Transverse colon (tissue), 4 donors: ENCODE measurements around the gene HSFY2.
"Not testable (repeated sequence)": the region's sequence is repeated elsewhere in the genome, so short reads cannot be mapped to it uniquely, and the experiment has no call there.

Experiments used
- POLR2A ChIP-seq: fragments of 450-650 bp; IDR thresholded peaks from one replicate; pipeline ENCODE4 v1.6.1; 2016; ENCODE audit warnings: antibody characterized with exemption, mild to moderate bottlenecking, moderate library complexity
- POLR2AphosphoS5 ChIP-seq, 3 donors: sonication (generic); formaldehyde crosslinking; IDR thresholded peaks; one replicate each; pipeline ENCODE4 v1.6.1; 2016; ENCODE audit warnings: antibody characterized with exemption in 3 of 3
- TF ChIP-seq, protein P1 (sequence below), 5 experiments: fragments of 200-600 bp in 3 of 5; fragments of 450-650 bp in 2 of 5; sonication (generic) in 3 of 5; IDR thresholded peaks; 1 replicate in 2 of 5; 2 replicates in 3 of 5; pipeline ENCODE4 v1.5.1; 2016 to 2017; ENCODE audit warnings: antibody characterized with exemption in 5 of 5, inconsistent platforms in 3 of 5, mild to moderate bottlenecking in 2 of 5, moderate library complexity in 1 of 5

GRCh38 chrY:18753133-18753815, 20.3 kb downstream of the HSFY2 start:
- TF ChIP-seq, protein P1, sequence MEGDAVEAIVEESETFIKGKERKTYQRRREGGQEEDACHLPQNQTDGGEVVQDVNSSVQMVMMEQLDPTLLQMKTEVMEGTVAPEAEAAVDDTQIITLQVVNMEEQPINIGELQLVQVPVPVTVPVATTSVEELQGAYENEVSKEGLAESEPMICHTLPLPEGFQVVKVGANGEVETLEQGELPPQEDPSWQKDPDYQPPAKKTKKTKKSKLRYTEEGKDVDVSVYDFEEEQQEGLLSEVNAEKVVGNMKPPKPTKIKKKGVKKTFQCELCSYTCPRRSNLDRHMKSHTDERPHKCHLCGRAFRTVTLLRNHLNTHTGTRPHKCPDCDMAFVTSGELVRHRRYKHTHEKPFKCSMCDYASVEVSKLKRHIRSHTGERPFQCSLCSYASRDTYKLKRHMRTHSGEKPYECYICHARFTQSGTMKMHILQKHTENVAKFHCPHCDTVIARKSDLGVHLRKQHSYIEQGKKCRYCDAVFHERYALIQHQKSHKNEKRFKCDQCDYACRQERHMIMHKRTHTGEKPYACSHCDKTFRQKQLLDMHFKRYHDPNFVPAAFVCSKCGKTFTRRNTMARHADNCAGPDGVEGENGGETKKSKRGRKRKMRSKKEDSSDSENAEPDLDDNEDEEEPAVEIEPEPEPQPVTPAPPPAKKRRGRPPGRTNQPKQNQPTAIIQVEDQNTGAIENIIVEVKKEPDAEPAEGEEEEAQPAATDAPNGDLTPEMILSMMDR (IDR thresholded peaks at IDR 0.05) = not testable (repeated sequence)
- not testable (repeated sequence) for TF ChIP-seq POLR2A; POLR2AphosphoS5 (IDR thresholded peaks at IDR 0.05)
